Psoas muscle (tissue), 8 donors: ENCODE data around the gene UTP4. TPM values are rescaled to one million over a fixed set of nuclear protein-coding genes. Genes with fewer than 3 reads are reported as not detected.
A peak's percentile ranks its signal among the peaks of the same experiment; 100 is the strongest.

Source experiments
- ATAC-seq, 4 donors: fragments of 200-7000 bp; cut with Tn5 transposase; one replicate each; pipeline ENCODE4 v1.9.1; 2020; ENCODE audit warnings: moderate library complexity in 3 of 4, mild to moderate bottlenecking in 2 of 4
- DNase-seq, 2 donors: peaks; one replicate each; pipeline ENCODE4 v3.0.0-alpha.2; 2020
- H3K27ac ChIP-seq: fragments of 200-600 bp; one replicate; pipeline ENCODE4 v1.8.0; 2022
- H3K27me3 ChIP-seq, 3 donors: fragments of 200-600 bp in 1 of 3; one replicate each; pipeline versions ENCODE4 v1.6.1 to v1.8.0; 2013 to 2022; ENCODE audit warnings: low read length in 2 of 3, mild to moderate bottlenecking in 2 of 3, moderate library complexity in 1 of 3; ENCODE audit not compliant: insufficient read depth in 3 of 3
- H3K36me3 ChIP-seq, 2 donors: fragments of 200-600 bp in 1 of 2; one replicate each; pipeline versions ENCODE4 v1.6.1 to v1.8.0; 2013 to 2022; ENCODE audit warnings: low read depth in 1 of 2, mild to moderate bottlenecking in 1 of 2, moderate library complexity in 1 of 2; ENCODE audit not compliant: insufficient read depth in 1 of 2
- H3K4me1 ChIP-seq: fragments of 200-600 bp; one replicate; pipeline ENCODE4 v1.8.0; 2022
- H3K4me3 ChIP-seq: fragments of 200-600 bp; one replicate; pipeline ENCODE4 v1.8.0; 2022; ENCODE audit warnings: mild to moderate bottlenecking
- H3K9me3 ChIP-seq: fragments of 200-600 bp; one replicate; pipeline ENCODE4 v1.8.0; 2022
- CTCF ChIP-seq: fragments of 200-600 bp; IDR thresholded peaks from one replicate; pipeline ENCODE4 v1.8.0; 2022; ENCODE audit warnings: antibody characterized with exemption
- WGBS, 3 donors: extraction: QIAGEN DNeasy Blood & Tissue Kit; methylation state at CpG; one replicate each; pipeline versions ENCODE4 v1.1.6 to v1.1.7; 2013; 5-methylcytosine and 5-hydroxymethylcytosine counted together
- intact Hi-C, 2 donors: fragments of 100-400 bp; cut with DNase I; formaldehyde crosslinking; loops; one replicate each; pipeline versions ENCODE4 v1.11.0 to v1.14.2; 2022
- polyA plus RNA-seq, 3 donors: library from polyadenylated mRNA; stranded (reverse); fragments of 200-250 nt; gene quantifications; one replicate each; pipeline ENCODE4 v1.2.3, GENCODE V29; 2013
- total RNA-seq, 4 donors: library from RNA; stranded (reverse); fragmentation: NEBNext Ultra II Directional in 2 of 4; extraction: Animal tissue kit (Norgen Biotek cat#: 25700) in 2 of 4; gene quantifications; one replicate each; pipeline versions ENCODE4 v1.2.1 to v1.2.4, GENCODE V29; 2021 to 2023
- donor health status: healthy with polysubstance abuse.
- donor health status: DM: no; HTN: no; CAD: no; lungs with moderate emphysema.
- donor health status: Bipolar disorder and iron deficiency.
- donor health status: healthy.
- donor health status: DM: yes; HTN: yes; CAD: no.
- donor health status: DM: no; HTN: no; CAD: no.
- donor health status: DM: no; HTN: no; CAD: no.
- donor health status: DM: yes; HTN: yes; CAD: no.

UTP4 gene
- total and polyA plus RNA-seq, 7 donors, result 38.8 to 107 (median 73.8) TPM

- Histone ChIP-seq H3K4me1 (peaks cover 38% of the 10 kb centered on the region), H3K9me3 (no peaks in the 10 kb centered on the region), H3K4me3 (no peak overlapping the region), H3K36me3 (no peaks in the 10 kb centered on the region), H3K27me3 (no peaks in the 10 kb centered on the region), H3K27ac (no peak overlapping the region)
- intact Hi-C loops, result no loop called here
- ATAC-seq (no peak), DNase-seq (no peak)
- TF ChIP-seq CTCF, result no peak
- 80 to 86% (median 85%) methylated on average over 2 of the region's 2 CpGs for WGBS, 3 donors
Observed at GRCh38 chr16:69190046-69190588, 57.7 kb downstream of the UTP4 start.

GRCh38 chr16:69190598-69190997, 58.1 kb downstream of the UTP4 start:
- intact Hi-C loops, result no loop called here
- Histone ChIP-seq H3K27me3 (no peaks in the 10 kb centered on the region), H3K36me3 (no peaks in the 10 kb centered on the region), H3K9me3 (no peaks in the 10 kb centered on the region), H3K4me3 (no peak overlapping the region), H3K4me1 (peaks cover 43% of the 10 kb centered on the region), H3K27ac (no peak overlapping the region)
- 87 to 89% (median 87%) methylated on average over 3 of the region's 3 CpGs for WGBS, 3 donors
- ATAC-seq (no peak), DNase-seq (no peak)
- no peak for TF ChIP-seq CTCF

DNA sequence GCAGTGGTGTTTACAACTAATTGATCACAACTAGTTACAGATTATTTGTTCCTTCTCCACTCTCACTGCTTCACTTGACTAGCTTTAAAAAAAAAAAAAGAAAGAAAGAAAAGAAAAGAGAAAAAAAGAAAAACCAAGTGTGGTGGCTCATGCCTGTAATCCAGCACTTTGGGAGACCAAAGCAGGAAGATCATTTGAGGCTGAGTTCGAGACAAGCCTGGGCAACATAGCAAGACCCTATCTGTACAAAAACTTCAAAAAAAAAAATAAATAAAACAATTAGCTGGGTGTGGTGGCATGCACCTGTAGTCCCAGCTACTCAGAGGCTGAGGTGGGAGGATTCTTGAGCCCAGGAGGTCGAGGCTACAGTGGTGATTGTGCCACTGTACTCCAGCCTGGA, 58.7 kb downstream of the UTP4 start:
- Histone ChIP-seq H3K4me1 (peaks cover 45% of the 10 kb centered on the region), H3K27me3 (no peaks in the 10 kb centered on the region), H3K27ac (no peak overlapping the region), H3K36me3 (no peaks in the 10 kb centered on the region), H3K9me3 (no peaks in the 10 kb centered on the region), H3K4me3 (no peak overlapping the region)
- ATAC-seq (no peak), DNase-seq (no peak)
- 84 to 96% (median 93%) methylated on average over 2 of the region's 2 CpGs for WGBS, 3 donors
- intact Hi-C loops, result no loop called here
- TF ChIP-seq CTCF, result no peak

DNA sequence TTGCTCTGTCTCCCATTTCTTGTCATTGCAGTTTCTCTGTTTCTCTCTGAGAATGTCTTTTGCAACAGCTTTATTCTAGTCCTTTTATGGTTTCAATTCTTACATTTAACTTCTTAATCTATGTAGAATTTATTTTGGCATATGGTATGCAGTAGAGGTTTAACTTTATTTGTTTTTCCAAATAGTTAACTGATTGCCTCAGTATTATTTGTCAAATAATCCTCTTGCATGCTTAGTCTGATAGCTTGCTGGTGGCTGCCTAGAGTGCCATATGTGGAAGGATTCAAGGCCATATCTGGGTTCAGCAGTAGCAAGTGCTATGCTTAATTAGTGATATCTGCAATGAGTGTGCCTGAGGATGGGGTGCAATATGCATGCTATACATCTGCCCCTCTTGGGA, 61.4 kb downstream of the UTP4 start:
- TF ChIP-seq CTCF, result no peak
- no peak for DNase-seq
- Histone ChIP-seq H3K36me3 (no peaks in the 10 kb centered on the region), H3K27ac (no peak overlapping the region), H3K4me3 (no peak overlapping the region), H3K27me3 (no peaks in the 10 kb centered on the region), H3K9me3 (no peaks in the 10 kb centered on the region), H3K4me1 (peaks cover 34% of the 10 kb centered on the region)
- ATAC-seq, result no peak
- intact Hi-C loops, result no loop called here

GRCh38 chr16:69194488-69194887, 62.0 kb downstream of the UTP4 start:
- Histone ChIP-seq H3K9me3 (no peaks in the 10 kb centered on the region), H3K27me3 (no peaks in the 10 kb centered on the region), H3K4me3 (no peak overlapping the region), H3K27ac (no peak overlapping the region), H3K36me3 (no peaks in the 10 kb centered on the region), H3K4me1 (peaks cover 30% of the 10 kb centered on the region)
- peak in 3 of 4 donors; percentile 54 to 66 (median 65) for ATAC-seq
- DNase-seq, result no peak
- intact Hi-C loops, result no loop called here
- no peak for TF ChIP-seq CTCF
